HG03439 (cell line): Measurements from ENCODE around the gene BCKDK.
A peak's percentile ranks its signal among the peaks of the same experiment; 100 is the strongest.
"Not testable (repeated sequence)": the region's sequence is repeated elsewhere in the genome, so short reads cannot be mapped to it uniquely, and the experiment has no call there.

Source experiments
- ATAC-seq: cut with Tn5 transposase; IDR thresholded peaks from one replicate; pipeline ENCODE4 v1.9.1; 2021; ENCODE audit warnings: mild to moderate bottlenecking, moderate library complexity; ENCODE audit not compliant: unreplicated experiment

The BCKDK gene

GRCh38 chr16:31094424-31095120 is 13.6 kb upstream of the BCKDK start, which contains the start of gene VKORC1:
TSS of gene VKORC1 (minus strand) at chr16:31094797. CDS start at chr16:31094729, 68 bp downstream.
- ATAC-seq, result peak; percentile 76

DNA sequence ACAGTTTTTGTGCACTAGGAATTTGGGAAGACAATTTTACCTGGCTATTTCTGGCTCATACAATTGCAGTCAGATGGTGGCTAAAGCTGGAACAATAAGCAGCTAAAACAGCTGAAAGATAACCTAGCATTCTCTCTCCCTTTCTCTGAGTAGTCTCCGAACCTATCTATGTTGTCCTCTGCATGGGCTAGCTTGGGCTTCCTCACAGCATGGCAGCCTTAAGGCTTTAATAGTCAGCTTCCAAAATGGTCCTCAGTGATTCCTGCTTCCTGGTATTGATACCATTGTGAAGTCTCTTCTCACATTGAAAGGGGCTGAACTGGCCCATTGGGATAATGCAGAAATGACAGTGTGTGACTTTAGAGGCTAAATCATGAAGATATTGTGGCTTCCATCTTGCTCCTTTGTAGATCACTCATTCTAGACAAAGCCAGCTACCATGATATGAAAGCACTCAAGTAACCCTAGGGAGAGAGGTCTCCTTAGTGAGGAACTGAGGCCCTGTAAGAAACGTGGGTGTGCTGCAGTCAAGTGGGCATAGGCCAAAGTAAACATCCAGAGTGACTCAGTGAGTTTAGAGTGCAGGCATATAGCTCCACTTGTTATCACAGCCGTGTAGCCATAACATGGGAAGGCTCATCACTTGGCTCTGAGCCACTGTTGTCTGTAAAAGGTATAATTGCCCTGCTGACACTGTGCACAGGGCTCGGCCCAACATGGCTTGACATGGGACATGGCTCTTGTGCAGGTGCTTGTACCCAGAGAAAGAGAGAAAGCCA is 8.1 kb upstream of the BCKDK start:
- ATAC-seq, result no peak

DNA sequence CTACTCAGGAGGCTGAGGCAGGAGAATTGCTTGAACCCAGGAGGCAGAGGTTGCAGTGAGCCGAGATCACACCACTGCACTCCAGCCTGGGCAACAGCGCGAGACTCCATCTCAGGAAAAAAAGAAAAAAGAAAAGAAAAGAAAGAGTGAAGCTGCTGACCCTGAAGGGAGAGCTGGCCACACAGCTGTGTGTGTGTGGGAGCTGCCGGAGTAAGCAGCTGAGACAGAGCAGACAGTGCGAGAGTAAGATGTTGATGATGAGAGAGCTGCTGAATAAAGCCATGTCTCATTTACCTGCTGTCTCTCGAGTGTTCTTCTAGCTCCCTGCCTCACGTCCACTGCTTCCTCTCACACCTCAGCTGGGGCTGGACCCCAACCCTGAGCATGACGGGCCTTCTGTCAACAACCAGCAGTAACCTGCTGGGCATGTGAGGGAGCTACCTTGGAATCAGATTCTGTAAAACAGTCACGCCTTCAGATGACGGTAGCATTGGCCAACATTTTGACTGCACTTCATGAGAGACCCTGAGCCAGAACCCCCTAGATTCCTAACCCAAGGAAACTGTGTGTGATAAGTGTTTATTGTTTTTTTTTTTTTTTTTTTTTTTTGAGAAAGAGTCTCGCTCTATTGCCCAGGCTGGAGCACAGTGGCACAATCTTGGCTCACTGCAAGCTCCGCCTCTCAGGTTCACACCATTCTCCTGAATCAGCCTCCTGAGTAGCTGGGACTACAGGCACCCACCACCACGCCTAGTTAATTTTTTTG is 7.1 kb upstream of the BCKDK start:
- ATAC-seq, result not testable (repeated sequence)

DNA sequence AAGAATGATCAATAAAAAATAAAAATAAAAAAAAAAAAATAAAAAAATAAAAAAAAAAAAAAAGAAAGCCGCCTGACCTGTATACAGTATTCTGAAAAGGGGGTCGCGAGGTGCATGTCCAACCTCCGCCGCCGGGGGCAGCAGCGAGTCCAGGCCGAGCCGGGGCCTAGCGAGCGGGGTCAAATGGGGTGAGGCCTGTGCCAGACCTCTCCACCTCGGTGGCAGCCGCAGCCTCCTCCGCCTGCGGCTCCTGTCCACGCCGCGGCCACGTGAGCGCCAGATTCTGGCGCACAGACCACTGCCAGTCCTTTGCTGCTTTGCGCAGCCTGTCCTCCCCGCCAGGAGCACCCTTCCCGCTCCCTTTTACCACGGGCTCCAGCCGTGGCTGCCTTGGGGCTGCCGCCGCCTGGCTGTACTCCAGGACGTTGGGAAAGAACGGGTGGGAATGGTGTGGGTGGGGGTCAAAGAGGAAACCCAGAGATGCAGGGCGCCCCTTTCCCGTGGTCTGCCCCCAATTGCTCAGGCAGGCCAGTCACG is 2.4 kb upstream of the BCKDK start:
- no peak for ATAC-seq

DNA sequence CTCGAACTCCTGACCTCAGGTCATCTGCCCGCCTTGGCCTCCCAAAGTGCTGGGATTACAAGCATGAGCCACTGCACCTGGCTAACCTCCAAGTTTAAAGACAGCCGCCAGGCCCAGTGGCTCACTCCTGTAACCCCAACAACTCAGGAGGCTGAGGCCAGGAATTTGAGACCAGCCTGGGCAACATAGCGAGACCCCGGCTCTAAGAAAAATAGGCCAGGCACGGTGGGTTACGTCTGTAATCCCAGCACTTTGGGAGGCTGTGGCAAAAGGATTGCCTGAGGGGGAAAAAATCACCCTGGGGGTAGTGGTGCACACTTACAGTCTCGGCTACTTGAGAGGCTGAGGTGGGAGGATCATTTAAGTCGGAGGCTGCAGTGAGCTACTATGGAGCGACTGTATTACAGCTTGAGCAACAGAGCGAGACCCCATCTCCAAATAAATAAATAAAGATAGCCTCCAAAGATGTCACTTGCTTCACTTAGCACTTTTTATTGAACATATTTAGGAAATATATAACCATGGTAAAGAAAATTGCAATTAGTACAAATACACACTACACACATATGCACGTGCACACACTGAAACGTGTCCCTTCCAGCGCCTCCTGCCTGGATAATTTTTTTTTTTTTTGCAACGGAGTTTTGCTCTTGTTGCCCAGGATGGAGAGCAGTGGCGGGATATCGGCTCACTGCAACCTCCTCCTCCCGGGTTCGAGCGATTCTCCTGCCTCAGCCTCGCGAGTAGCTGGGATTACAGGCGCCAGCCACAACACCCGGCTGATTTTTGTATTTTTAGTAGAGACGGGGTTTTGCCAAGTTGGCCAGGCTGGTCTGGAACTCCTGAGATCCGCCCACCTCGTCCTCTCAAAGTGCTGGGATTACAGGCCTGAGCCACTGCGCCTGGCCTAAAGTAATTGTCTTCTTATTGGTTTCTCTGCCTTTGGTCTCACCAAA is 1.4 kb upstream of the BCKDK start:
- no peak for ATAC-seq

GRCh38 chr16:31107465-31107867 is 720 bp upstream of the BCKDK start:
- ATAC-seq, result peak; percentile 35

- ATAC-seq, result no peak
These were observed 790 bp downstream of the BCKDK start for GRCh38 chr16:31108794-31109558.

DNA sequence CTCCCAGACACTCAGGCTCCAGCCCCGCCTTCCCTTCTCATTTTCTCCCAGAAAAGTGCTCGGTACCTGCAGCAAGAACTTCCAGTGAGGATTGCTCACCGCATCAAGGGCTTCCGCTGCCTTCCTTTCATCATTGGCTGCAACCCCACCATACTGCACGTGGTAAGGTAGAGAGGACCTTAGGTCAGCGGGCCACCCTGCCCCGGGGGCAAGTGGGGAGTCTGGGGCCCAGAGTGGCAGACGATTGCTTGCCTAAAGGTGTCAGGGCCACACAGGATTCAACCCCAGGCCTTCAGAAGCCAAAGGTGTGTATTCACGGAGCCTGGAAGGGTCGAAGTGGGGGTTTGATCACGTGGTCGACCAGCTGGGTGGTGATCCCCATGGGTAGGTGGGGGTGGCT is 1.4 kb downstream of the BCKDK start:
- no peak for ATAC-seq

DNA sequence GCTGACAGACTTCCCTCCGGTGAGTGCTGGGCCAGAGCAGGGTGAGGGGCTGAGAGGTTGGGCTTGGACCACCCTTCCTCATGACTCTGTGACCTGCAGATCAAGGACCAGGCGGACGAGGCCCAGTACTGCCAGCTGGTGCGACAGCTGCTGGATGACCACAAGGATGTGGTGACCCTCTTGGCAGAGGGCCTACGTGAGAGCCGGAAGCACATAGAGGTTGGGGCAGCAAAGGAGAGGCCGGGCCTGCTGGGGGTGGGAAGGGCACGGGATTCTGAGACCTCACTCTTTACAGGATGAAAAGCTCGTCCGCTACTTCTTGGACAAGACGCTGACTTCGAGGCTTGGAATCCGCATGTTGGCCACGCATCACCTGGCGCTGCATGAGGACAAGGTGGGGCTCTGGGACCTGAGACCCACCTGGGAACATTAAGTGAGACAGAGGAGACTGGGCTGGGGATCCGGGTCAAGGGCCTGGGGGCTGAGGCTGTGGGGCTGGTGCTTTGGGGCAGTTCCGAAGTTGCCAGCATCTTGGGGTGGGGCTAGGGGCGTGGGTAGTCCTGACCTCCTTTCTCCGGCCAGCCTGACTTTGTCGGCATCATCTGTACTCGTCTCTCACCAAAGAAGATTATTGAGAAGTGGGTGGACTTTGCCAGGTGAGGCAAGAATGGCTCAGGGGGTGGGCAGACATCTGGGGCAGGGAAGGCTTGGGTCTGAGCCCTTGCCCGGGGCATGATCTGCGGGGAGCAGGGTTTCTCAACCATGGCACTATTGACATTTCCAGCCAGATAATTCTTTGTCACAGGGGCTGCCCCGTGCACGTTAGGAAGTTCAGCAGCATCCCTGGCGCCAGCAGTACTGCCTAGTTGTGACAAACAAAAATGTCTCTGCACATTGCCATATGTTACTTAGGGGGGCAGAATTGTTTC is 2.2 kb downstream of the BCKDK start:
- ATAC-seq, result no peak

DNA sequence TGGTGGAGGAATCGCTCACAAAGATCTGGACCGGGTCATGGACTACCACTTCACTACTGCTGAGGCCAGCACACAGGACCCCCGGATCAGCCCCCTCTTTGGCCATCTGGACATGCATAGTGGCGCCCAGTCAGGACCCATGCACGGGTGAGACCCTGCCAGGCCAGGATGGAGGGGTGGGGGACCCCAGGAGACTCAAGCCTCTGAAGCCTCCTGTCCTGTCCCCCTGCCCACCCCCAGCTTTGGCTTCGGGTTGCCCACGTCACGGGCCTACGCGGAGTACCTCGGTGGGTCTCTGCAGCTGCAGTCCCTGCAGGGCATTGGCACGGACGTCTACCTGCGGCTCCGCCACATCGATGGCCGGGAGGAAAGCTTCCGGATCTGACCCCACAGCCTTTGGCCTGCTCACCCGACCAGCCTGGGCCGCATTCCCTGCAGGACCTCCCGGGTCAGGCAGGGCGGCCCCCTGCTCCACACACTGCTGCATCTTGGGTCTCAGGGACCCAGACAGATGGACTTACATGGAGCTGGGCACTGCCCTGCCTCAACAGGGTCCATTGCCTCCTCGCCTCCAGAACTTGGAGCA is 3.8 kb downstream of the BCKDK start:
- ATAC-seq, result no peak

DNA sequence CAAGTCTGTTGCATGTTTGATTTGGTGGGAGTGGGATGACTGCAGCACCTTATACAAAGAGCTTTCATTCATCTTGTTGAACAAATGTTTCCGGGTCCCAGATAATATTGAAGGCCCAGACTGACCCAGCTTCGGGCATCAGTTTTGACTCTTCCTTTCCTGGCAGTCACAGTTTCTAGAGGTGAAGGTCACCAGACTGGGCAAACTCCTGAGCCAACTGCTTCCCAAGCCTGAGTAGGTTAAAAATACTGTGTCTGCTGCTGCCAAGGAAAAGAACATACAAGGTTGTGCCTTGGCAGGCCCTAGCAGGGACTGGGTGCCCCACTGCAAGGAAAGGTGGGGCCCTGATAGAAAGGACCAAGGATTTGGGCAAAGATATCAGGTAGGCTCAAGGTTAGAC is 4.5 kb downstream of the BCKDK start:
- no peak for ATAC-seq

GRCh38 chr16:31113121-31114120 is 5.2 kb downstream of the BCKDK start:
- ATAC-seq, result no peak

GRCh38 chr16:31114468-31114867 is 6.3 kb downstream of the BCKDK start:
- no peak for ATAC-seq

DNA sequence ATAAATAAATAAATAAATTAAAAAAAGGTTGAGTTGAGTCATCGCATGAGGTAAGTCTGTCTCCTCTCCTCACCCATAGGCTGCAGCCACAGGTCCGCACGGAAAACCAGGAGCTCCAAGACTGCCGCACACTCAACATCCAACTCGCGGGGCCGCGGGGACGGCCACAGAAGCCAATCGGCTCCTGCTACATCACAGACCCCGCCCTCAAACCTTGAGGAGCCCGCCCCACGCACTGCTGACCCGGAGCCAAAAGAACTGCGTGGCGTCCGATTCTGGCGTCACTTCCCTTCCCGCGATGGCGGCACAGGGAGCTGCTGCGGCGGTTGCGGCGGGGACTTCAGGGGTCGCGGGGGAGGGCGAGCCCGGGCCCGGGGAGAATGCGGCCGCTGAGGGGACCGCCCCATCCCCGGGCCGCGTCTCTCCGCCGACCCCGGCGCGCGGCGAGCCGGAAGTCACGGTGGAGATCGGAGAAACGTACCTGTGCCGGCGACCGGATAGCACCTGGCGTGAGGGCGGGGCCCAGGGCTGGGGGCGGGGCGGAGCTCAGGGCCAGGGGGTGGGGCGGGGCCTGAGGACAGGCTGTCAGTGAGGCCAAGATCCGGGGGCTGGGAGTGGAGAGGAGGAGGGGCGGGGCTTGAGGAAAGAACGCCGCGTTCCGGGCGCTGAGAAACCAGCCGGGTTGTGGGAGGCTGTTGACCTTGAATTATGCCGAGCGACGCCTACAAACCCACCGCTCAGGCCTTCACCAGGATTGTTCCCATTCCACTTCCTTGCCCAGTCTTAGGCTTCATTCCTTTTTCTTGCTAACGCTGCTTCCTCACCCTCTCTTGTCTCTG is 9.4 kb downstream of the BCKDK start, which contains the start of gene KAT8:
KAT8 (plus strand) TSS at position 281 of the 839 bp plus-strand sequence; CDS start at position 299, 18 bp downstream.
- peak; percentile 90 for ATAC-seq

DNA sequence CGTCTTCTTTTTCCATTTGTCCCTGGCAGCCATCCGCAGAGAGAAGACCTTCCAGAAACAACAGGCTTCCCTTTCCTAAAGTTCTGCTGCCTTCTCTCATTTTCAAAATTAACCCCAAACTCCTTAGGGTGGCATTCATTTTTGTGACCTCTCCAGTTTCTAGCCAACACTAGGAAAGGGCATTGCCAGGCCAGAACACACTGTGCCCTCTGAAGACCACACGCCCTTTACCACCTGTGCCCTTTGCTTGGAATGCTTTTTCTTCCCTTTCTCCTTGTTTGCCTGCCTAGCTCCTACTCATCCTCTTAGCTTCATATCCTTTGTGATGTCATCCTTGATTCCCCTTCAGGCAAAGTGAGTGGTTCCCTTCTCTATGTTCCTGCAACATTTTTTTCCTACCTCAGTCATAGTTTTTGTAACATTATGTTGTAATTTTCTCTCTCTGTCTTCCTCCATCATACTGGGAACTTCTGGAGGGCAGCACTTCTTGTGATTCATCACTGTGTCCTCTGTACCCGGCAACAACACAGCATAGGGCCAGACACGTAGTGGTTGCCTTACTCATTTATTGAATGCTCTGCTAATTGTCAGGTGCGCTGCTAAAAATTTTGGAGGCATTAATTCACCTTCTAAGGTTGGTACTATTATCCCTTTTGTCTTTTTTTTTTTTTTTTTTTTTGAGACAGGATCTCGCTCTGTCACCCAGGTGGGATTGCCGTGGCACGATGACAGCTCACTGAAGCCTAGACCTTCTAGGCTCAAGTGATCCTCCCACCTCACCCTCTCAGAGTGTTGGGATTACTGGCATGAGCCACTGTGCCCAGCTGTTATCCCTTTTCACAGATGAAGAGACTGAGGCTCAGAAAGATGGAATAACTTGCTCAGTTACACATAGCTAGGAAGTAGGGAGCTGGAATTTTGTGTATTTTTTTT is 10.3 kb downstream of the BCKDK start:
- peak; percentile 5 for ATAC-seq
